Astrocyte (in vitro differentiated cells and primary cell): ENCODE measurements around the gene ASB18. TPM values are rescaled to one million over a fixed set of nuclear protein-coding genes. Genes with fewer than 3 reads are reported as not detected.

Experiments used
- DNase-seq: peaks from one replicate; pipeline ENCODE4 v3.0.0-alpha.2; 2010; ENCODE audit warnings: low read depth
- FAIRE-seq: peaks from 2 replicates; lab custom pipeline; 2011; peaks lifted over from hg19 to GRCh38; lab: Jason Lieb, UNC
- H2AFZ ChIP-seq: 2 replicates; pipeline ENCODE4 v1.6.0; 2012; ENCODE audit warnings: low read depth, low read length, inconsistent platforms
- H3K27ac ChIP-seq: 2 replicates; pipeline ENCODE4 v1.5.1; 2011; ENCODE audit warnings: low read depth, low read length, inconsistent platforms
- H3K27me3 ChIP-seq: 2 replicates; pipeline ENCODE4 v1.6.0; 2011; ENCODE audit warnings: low read length, inconsistent platforms; ENCODE audit not compliant: insufficient read depth
- H3K36me3 ChIP-seq: 2 replicates; pipeline ENCODE4 v1.5.1; 2011; ENCODE audit warnings: low read length, inconsistent platforms; ENCODE audit not compliant: insufficient read depth
- H3K4me1 ChIP-seq: 2 replicates; pipeline ENCODE4 v1.5.1; 2011; ENCODE audit warnings: low read length, inconsistent platforms; ENCODE audit not compliant: insufficient read depth
- H3K4me2 ChIP-seq: 2 replicates; pipeline ENCODE4 v1.6.0; 2012; ENCODE audit warnings: low read length, inconsistent platforms
- H3K4me3 ChIP-seq: 2 replicates; pipeline ENCODE4 v1.5.1; 2011; ENCODE audit warnings: low read depth, mild to moderate bottlenecking, low read length, inconsistent platforms; ENCODE audit not compliant: insufficient read depth
- H3K79me2 ChIP-seq: 2 replicates; pipeline ENCODE4 v1.6.0; 2012; ENCODE audit warnings: mild to moderate bottlenecking, low read length, inconsistent platforms; ENCODE audit not compliant: insufficient read depth
- H3K9ac ChIP-seq: 2 replicates; pipeline ENCODE4 v1.6.0; 2012; ENCODE audit warnings: mild to moderate bottlenecking, low read length, inconsistent platforms
- H3K9me3 ChIP-seq: 2 replicates; pipeline ENCODE4 v1.5.1; 2012; ENCODE audit warnings: low read depth, mild to moderate bottlenecking, low read length, inconsistent platforms; ENCODE audit not compliant: insufficient read depth
- H4K20me1 ChIP-seq: 2 replicates; pipeline ENCODE4 v1.6.0; 2012; ENCODE audit warnings: low read length, inconsistent platforms; ENCODE audit not compliant: insufficient read depth
- H3K27ac Mint-ChIP-seq: one replicate; pipeline ENCODE4 v1.8.0; 2021; ENCODE audit warnings: mild to moderate bottlenecking, mixed read lengths; ENCODE audit not compliant: unreplicated experiment
- H3K27me3 Mint-ChIP-seq: one replicate; pipeline ENCODE4 v1.8.0; 2021; ENCODE audit warnings: low read depth, mixed read lengths; ENCODE audit not compliant: unreplicated experiment
- H3K36me3 Mint-ChIP-seq: one replicate; pipeline ENCODE4 v1.8.0; 2021; ENCODE audit warnings: low read depth, mixed read lengths; ENCODE audit not compliant: unreplicated experiment
- H3K4me1 Mint-ChIP-seq: one replicate; pipeline ENCODE4 v1.8.0; 2021; ENCODE audit warnings: low read depth, mixed read lengths; ENCODE audit not compliant: unreplicated experiment
- H3K4me3 Mint-ChIP-seq: one replicate; pipeline ENCODE4 v1.8.0; 2021; ENCODE audit warnings: mild to moderate bottlenecking, moderate library complexity, mixed read lengths; ENCODE audit not compliant: unreplicated experiment
- H3K9me3 Mint-ChIP-seq: one replicate; pipeline ENCODE4 v1.8.0; 2021; ENCODE audit warnings: mild to moderate bottlenecking, mixed read lengths; ENCODE audit not compliant: unreplicated experiment
- EZH2 ChIP-seq: IDR thresholded peaks from 2 replicates; pipeline ENCODE4 v1.6.1; 2012; ENCODE audit warnings: mild to moderate bottlenecking, low read length, inconsistent platforms; ENCODE audit not compliant: insufficient read depth
- total RNA-seq: library from RNA; stranded (reverse); gene quantifications from 2 replicates; pipeline ENCODE4 v1.2.1, GENCODE V29; 2021
- TF ChIP-seq, protein P1 (sequence below): IDR thresholded peaks from 2 replicates; pipeline ENCODE4 v1.5.1; 2011; ENCODE audit warnings: low read depth, mild to moderate bottlenecking, inconsistent platforms, low read length, moderate library complexity; ENCODE audit not compliant: insufficient read depth

The ASB18 gene
- total RNA-seq, 1 donor from 2014 or later = not detected

DNA sequence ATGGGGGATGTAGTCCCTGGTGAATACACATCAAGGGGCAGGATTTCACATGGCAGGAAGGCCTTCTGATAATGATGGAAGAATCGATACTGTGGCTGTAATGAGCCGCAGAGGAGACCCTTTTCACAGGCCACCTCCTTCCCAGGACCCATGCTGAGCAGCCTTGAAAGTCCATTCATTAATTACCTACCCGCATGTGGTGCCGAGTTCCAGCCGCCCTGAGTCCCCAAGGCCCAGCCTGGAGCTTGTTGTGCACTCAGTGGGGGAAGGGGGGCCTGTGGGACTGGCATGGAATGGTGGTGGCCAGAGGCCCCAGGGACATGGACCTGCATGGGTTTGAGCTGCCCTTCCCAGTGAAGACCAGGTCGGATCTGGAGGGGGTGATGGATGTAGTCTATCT, 25.5 kb downstream of the ASB18 start:
- no peak overlapping the region for H3K27ac Mint-ChIP-seq
- Histone ChIP-seq H2AFZ (no peak overlapping the region), H3K79me2 (no peaks in the 10 kb centered on the region), H3K27me3 (peaks cover 26% of the 10 kb centered on the region), H3K4me1 (peaks cover 8% of the 10 kb centered on the region), H3K27ac (no peak overlapping the region), H3K36me3 (no peaks in the 10 kb centered on the region), H3K4me3 (no peak overlapping the region), H3K9ac (no peak overlapping the region), H3K4me2 (no peak overlapping the region), H3K9me3 (peaks cover 3% of the 10 kb centered on the region), H4K20me1 (no peaks in the 10 kb centered on the region)
- peaks cover 60% of the 10 kb centered on the region for H3K27me3 Mint-ChIP-seq
- H3K4me1 Mint-ChIP-seq = peaks cover 9% of the 10 kb centered on the region
- H3K36me3 Mint-ChIP-seq = no peaks in the 10 kb centered on the region
- DNase-seq (no peak), FAIRE-seq (no peak)
- peaks cover 3% of the 10 kb centered on the region for H3K9me3 Mint-ChIP-seq
- no peak overlapping the region for H3K4me3 Mint-ChIP-seq
- TF ChIP-seq, protein P1, sequence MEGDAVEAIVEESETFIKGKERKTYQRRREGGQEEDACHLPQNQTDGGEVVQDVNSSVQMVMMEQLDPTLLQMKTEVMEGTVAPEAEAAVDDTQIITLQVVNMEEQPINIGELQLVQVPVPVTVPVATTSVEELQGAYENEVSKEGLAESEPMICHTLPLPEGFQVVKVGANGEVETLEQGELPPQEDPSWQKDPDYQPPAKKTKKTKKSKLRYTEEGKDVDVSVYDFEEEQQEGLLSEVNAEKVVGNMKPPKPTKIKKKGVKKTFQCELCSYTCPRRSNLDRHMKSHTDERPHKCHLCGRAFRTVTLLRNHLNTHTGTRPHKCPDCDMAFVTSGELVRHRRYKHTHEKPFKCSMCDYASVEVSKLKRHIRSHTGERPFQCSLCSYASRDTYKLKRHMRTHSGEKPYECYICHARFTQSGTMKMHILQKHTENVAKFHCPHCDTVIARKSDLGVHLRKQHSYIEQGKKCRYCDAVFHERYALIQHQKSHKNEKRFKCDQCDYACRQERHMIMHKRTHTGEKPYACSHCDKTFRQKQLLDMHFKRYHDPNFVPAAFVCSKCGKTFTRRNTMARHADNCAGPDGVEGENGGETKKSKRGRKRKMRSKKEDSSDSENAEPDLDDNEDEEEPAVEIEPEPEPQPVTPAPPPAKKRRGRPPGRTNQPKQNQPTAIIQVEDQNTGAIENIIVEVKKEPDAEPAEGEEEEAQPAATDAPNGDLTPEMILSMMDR = no peak
- TF ChIP-seq EZH2 = no peak

DNA sequence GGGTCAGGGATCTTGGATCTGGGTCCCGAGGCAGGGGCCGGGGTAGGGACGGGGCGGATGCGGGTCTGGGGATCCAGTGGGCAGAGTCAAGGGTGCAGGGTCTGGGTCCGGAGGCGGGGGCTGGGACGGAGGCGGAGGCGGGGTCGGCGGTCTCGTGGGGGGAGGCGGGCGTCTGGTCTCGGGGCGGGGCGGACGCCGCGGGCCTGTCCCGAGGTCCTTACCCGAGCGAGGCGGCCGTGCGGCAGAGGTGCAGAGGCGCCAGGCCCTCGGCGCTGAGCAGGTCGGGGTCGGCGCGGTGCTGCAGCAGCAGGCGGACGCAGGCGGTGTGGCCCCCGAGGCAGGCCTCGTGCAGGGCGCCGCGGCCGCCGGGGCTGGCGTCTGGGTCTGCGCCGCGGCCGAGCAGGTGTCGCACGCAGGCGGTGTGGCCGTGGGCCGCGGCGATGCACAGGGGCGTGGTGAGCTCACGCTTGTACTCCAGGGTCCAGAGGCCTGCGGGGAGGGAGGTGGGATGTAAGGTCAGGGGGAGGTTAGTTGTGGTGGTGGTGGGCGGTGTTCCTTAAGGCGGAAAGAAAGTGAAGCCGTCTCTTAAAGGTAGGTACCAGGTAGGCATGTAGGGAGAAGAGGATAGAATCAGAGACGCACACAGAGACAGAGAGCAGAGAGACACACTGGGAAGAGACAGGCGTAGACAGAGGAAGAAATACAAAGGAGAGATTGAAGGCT, 26.6 kb downstream of the ASB18 start:
- H3K4me1 Mint-ChIP-seq = peaks cover 9% of the 10 kb centered on the region
- peak; percentile 73 for TF ChIP-seq EZH2
- TF ChIP-seq, protein P1 = no peak
- FAIRE-seq = no peak
- H3K27me3 Mint-ChIP-seq = peaks cover 62% of the 10 kb centered on the region
- H3K4me2 ChIP-seq = peak overlapping the region; percentile 50
- no peak overlapping the region for H3K27ac ChIP-seq
- H3K27ac Mint-ChIP-seq = no peak overlapping the region
- peak overlapping the region; percentile 47 for H3K4me3 Mint-ChIP-seq
- no peak for DNase-seq
- H3K4me1 ChIP-seq = peaks cover 8% of the 10 kb centered on the region
- H4K20me1 ChIP-seq = no peaks in the 10 kb centered on the region
- no peaks in the 10 kb centered on the region for H3K79me2 ChIP-seq
- H2AFZ ChIP-seq = no peak overlapping the region
- H3K9ac ChIP-seq = no peak overlapping the region
- peaks cover 3% of the 10 kb centered on the region for H3K9me3 Mint-ChIP-seq
- H3K4me3 ChIP-seq = no peak overlapping the region
- peaks cover 26% of the 10 kb centered on the region for H3K27me3 ChIP-seq
- no peaks in the 10 kb centered on the region for H3K36me3 Mint-ChIP-seq
- H3K9me3 ChIP-seq = peaks cover 3% of the 10 kb centered on the region
- H3K36me3 ChIP-seq = no peaks in the 10 kb centered on the region
